PC-3 (cell line): ENCODE results near the gene PWP1.

ENCODE experiments used
- CTCF ChIP-seq: fragments of 300-600 bp; sonication (generic); conservative IDR thresholded peaks from 2 replicates; pipeline ENCODE4 v1.5.1; 2017; ENCODE audit warnings: antibody characterized with exemption, low read depth, mild to moderate bottlenecking, low read length
- EZH2 ChIP-seq: fragments of 300-600 bp; sonication (generic); IDR thresholded peaks from one replicate; pipeline ENCODE4 v1.6.1; 2017; ENCODE audit warnings: antibody characterized with exemption, mild to moderate bottlenecking, low read length; ENCODE audit not compliant: unreplicated experiment
- EZH2phosphoT487 ChIP-seq: fragments of 300-600 bp; sonication (generic); IDR thresholded peaks from 2 replicates; pipeline ENCODE4 v1.6.1; 2018; ENCODE audit warnings: mild to moderate bottlenecking, antibody characterized with exemption, low read length, borderline replicate concordance

- TF ChIP-seq CTCF = no peak
- no peak for TF ChIP-seq EZH2
- TF ChIP-seq EZH2phosphoT487 = no peak
Observed at GRCh38 chr12:107685360-107686248, at the start of gene PWP1.
